HCT116 (cell line): ENCODE data around the gene TGOLN2. TPM values are rescaled to one million over a fixed set of nuclear protein-coding genes. Genes with fewer than 3 reads are reported as not detected.

Experiments used
- ATAC-seq: fragments of 200-7000 bp; cut with Tn5 transposase; 2 replicates; pipeline ENCODE4 v1.9.1; 2020; ENCODE audit warnings: mild to moderate bottlenecking, moderate library complexity
- BruUV-seq: library from RNA; stranded (reverse); fragments of 400-500 nt; replicated peaks from 2 replicates; lab custom pipeline; 2021; lab: Mats Ljungman, UMichigan
- CTCF ChIA-PET: fragments of 300-600 bp; sonication (Branson Sonifier 250); formaldehyde crosslinking; loops from one replicate; lab custom pipeline; 2021; ENCODE audit warnings: antibody characterized with exemption; lab: Charles Lee
- POLR2A ChIA-PET: fragments of 300-600, 350-600 bp; sonication (Branson Sonifier 250); formaldehyde crosslinking; loops from one replicate; lab custom pipeline; 2021; ENCODE audit warnings: antibody characterized with exemption; lab: Charles Lee
- RAD21 ChIA-PET, 2 experiments: fragments of 300-600 bp; sonication (Branson Sonifier 250); formaldehyde crosslinking; loops; one replicate each; lab custom pipeline; 2023; ENCODE audit warnings: low total read pairs in 2 of 2; ENCODE audit not compliant: uncharacterized antibody in 2 of 2, unreplicated experiment in 2 of 2, low non-redundant PET in 1 of 2; lab: Charles Lee
- DNase-seq: peaks from one replicate; pipeline ENCODE4 v3.0.0-alpha.2; 2010; ENCODE audit warnings: low read depth, low spot score
- H2AFZ ChIP-seq: fragments of 200-600 bp; shearing (Covaris generic), sonication (generic); 2 replicates; pipeline ENCODE4 v1.6.1; 2017; ENCODE audit warnings: low read depth, mixed run types, mixed read lengths, antibody characterized with exemption, low read length; ENCODE audit not compliant: poor library complexity, severe bottlenecking
- H3K27ac ChIP-seq: 2 replicates; pipeline ENCODE4 v1.5.1; 2012; ENCODE audit warnings: low read depth, low read length
- H3K27me3 ChIP-seq: fragments of 200-600 bp; sonication (generic); 2 replicates; pipeline ENCODE4 v1.6.1; 2016; ENCODE audit warnings: mixed run types, low read length, mixed read lengths; ENCODE audit not compliant: insufficient read depth
- H3K36me3 ChIP-seq, 2 experiments: fragments of 200-500 bp in 1 of 2; fragments of 200-600 bp in 1 of 2; sonication (Bioruptor generic) in 1 of 2; sonication (generic) in 1 of 2; 2 replicates each; pipeline versions ENCODE4 v1.5.1 to v1.6.1; 2014 to 2016; ENCODE audit warnings: low read length in 2 of 2, inconsistent platforms in 1 of 2, mixed read lengths in 1 of 2, mixed run types in 1 of 2; ENCODE audit not compliant: insufficient read depth in 2 of 2, control insufficient read depth in 1 of 2
- H3K4me1 ChIP-seq, 2 experiments: fragments of 200-600 bp in 1 of 2; sonication (generic) in 1 of 2; 2 replicates each; pipeline versions ENCODE4 v1.5.1 to v1.6.1; 2012 to 2017; ENCODE audit warnings: low read length in 2 of 2, inconsistent platforms in 1 of 2, mild to moderate bottlenecking in 1 of 2, mixed read lengths in 1 of 2, mixed run types in 1 of 2, moderate library complexity in 1 of 2; ENCODE audit not compliant: insufficient read depth in 2 of 2, control insufficient read depth in 1 of 2
- H3K4me2 ChIP-seq: fragments of 200-600 bp; sonication (generic); 2 replicates; pipeline ENCODE4 v1.6.1; 2017; ENCODE audit warnings: mixed run types, low read length, mixed read lengths
- H3K4me3 ChIP-seq, 2 experiments: fragments of 200-600 bp in 1 of 2; sonication (generic) in 1 of 2; replicated peaks in 1 of 2; 2 replicates each; pipeline ENCODE4 v1.5.1; 2011 to 2016; ENCODE audit warnings: low read length in 2 of 2, control low read depth in 1 of 2, low read depth in 1 of 2, mild to moderate bottlenecking in 1 of 2, mixed read lengths in 1 of 2, mixed run types in 1 of 2
- H3K79me2 ChIP-seq: fragments of 200-600 bp; sonication (generic); 2 replicates; pipeline ENCODE4 v1.6.1; 2017; ENCODE audit warnings: mild to moderate bottlenecking, mixed run types, low read length, moderate library complexity, mixed read lengths; ENCODE audit not compliant: insufficient read depth
- H3K9ac ChIP-seq: fragments of 200-600 bp; sonication (generic); 2 replicates; pipeline ENCODE4 v1.6.1; 2016; ENCODE audit warnings: low read length, mixed read lengths
- H3K9me2 ChIP-seq: fragments of 200-600 bp; sonication (generic), shearing (Covaris generic); 2 replicates; pipeline ENCODE4 v1.6.1; 2017; ENCODE audit warnings: mixed run types, mild to moderate bottlenecking, moderate library complexity; ENCODE audit not compliant: insufficient read depth
- H3K9me3 ChIP-seq, 2 experiments: fragments of 200-500 bp in 1 of 2; fragments of 200-600 bp in 1 of 2; sonication (Bioruptor generic) in 1 of 2; sonication (generic) in 1 of 2; 2 replicates each; pipeline ENCODE4 v1.6.1; 2014 to 2017; ENCODE audit warnings: low read length in 2 of 2, mixed read lengths in 2 of 2, inconsistent platforms in 1 of 2, low read depth in 1 of 2, mild to moderate bottlenecking in 1 of 2, mixed run types in 1 of 2, moderate library complexity in 1 of 2; ENCODE audit not compliant: control insufficient read depth in 1 of 2, insufficient read depth in 1 of 2
- H4K20me1 ChIP-seq: fragments of 200-600 bp; sonication (generic), shearing (Covaris generic); 2 replicates; pipeline ENCODE4 v1.6.1; 2017; ENCODE audit warnings: mixed run types, mild to moderate bottlenecking, moderate library complexity; ENCODE audit not compliant: insufficient read depth
- ATF3 ChIP-seq: IDR thresholded peaks from 2 replicates; pipeline ENCODE4 v1.6.1; 2012
- CBX3 ChIP-seq: IDR thresholded peaks from 2 replicates; pipeline ENCODE4 v1.6.1; 2012; ENCODE audit warnings: low read depth
- CEBPB ChIP-seq: IDR thresholded peaks from 2 replicates; pipeline ENCODE4 v1.6.1; 2012; ENCODE audit warnings: low read depth
- CTCF ChIP-seq, 3 experiments: fragments of 200-600 bp in 1 of 3; sonication (generic) in 1 of 3; IDR thresholded peaks in 2 of 3; conservative IDR thresholded peaks in 1 of 3; 2 replicates each; pipeline ENCODE4 v1.5.1; 2012 to 2017; ENCODE audit warnings: low read depth in 2 of 3, low read length in 2 of 3, antibody characterized with exemption in 1 of 3, borderline replicate concordance in 1 of 3, control low read depth in 1 of 3, mild to moderate bottlenecking in 1 of 3, mixed read lengths in 1 of 3, mixed run types in 1 of 3, moderate library complexity in 1 of 3; ENCODE audit not compliant: insufficient read depth in 1 of 3
- ELF1 ChIP-seq: IDR thresholded peaks from 2 replicates; pipeline ENCODE4 v1.6.1; 2012; ENCODE audit warnings: low read depth, borderline replicate concordance
- EZH2 ChIP-seq: fragments of 200-600 bp; sonication (generic); IDR thresholded peaks from 2 replicates; pipeline ENCODE4 v1.6.1; 2017; ENCODE audit warnings: antibody characterized with exemption, mixed run types
- EZH2phosphoT487 ChIP-seq: fragments of 200-600 bp; IDR thresholded peaks from 2 replicates; pipeline ENCODE4 v1.6.1; 2018; ENCODE audit warnings: antibody characterized with exemption, borderline replicate concordance
- FOSL1 ChIP-seq: IDR thresholded peaks from 2 replicates; pipeline ENCODE4 v1.6.1; 2012; ENCODE audit warnings: low read depth
- JUND ChIP-seq: IDR thresholded peaks from 2 replicates; pipeline ENCODE4 v1.6.1; 2012
- MAX ChIP-seq: IDR thresholded peaks from 2 replicates; pipeline ENCODE4 v1.6.1; 2012
- POLR2A ChIP-seq: IDR thresholded peaks from 2 replicates; pipeline ENCODE4 v1.7.0; 2011; ENCODE audit warnings: borderline replicate concordance; ENCODE audit not compliant: insufficient read depth, insufficient read length; ENCODE audit errors: extremely low read depth
- POLR2AphosphoS5 ChIP-seq: IDR thresholded peaks from 2 replicates; pipeline ENCODE4 v1.6.1; 2011; ENCODE audit warnings: mild to moderate bottlenecking, low read depth, low read length, moderate library complexity
- RAD21 ChIP-seq: IDR thresholded peaks from 2 replicates; pipeline ENCODE4 v1.6.1; 2012; ENCODE audit warnings: low read depth, mild to moderate bottlenecking
- REST ChIP-seq: IDR thresholded peaks from 2 replicates; pipeline ENCODE4 v1.6.1; 2012; ENCODE audit warnings: low read depth
- SRF ChIP-seq: IDR thresholded peaks from 2 replicates; pipeline ENCODE4 v1.6.1; 2012; ENCODE audit warnings: low read depth
- YY1 ChIP-seq: IDR thresholded peaks from 2 replicates; pipeline ENCODE4 v1.6.1; 2011; ENCODE audit warnings: low read length, low read depth, moderate library complexity, mild to moderate bottlenecking; ENCODE audit not compliant: insufficient replicate concordance; ENCODE audit errors: extremely low read depth
- ZBTB33 ChIP-seq: IDR thresholded peaks from 2 replicates; pipeline ENCODE4 v1.6.1; 2011; ENCODE audit warnings: mild to moderate bottlenecking, low read length, moderate library complexity; ENCODE audit not compliant: insufficient replicate concordance; ENCODE audit errors: extremely low read depth
- ZFX ChIP-seq: fragments of 450-650 bp; IDR thresholded peaks from 2 replicates; pipeline ENCODE4 v1.6.1; 2017
- ZNF274 ChIP-seq: fragments of 200-500 bp; sonication (Bioruptor generic); IDR thresholded peaks from 2 replicates; pipeline ENCODE4 v1.6.1; 2014; ENCODE audit warnings: mild to moderate bottlenecking, low read depth, low read length, inconsistent platforms
- intact Hi-C: fragments of 100-400 bp; cut with micrococcal nuclease; formaldehyde crosslinking; loops from 2 replicates; pipeline ENCODE4 v1.10.0; 2022
- total RNA-seq: library from RNA; stranded (reverse); gene quantifications from one replicate; pipeline ENCODE4 v1.2.1, GENCODE V29; 2021; ENCODE audit not compliant: unreplicated experiment

TGOLN2 gene
- total RNA-seq, 1 experiment from 2014 or later = 43.2 TPM

- peaks cover 60% of the 10 kb centered on the region for H3K79me2 ChIP-seq
- ATAC-seq (no peak), DNase-seq (no peak)
- ChIA-PET POLR2A (interaction anchor here (1.1 to 1.5 kb wide), 2 partner anchors 9 to 53 kb away, joined by 3 read pairs; no protein-coding TSS in a partner anchor), RAD21 (no interaction called here), CTCF (interaction anchor here (0.6 to 1.9 kb wide), 3 partner anchors 17 to 19 kb away, joined by 3 to 7 read pairs (median 3); no protein-coding TSS in a partner anchor)
- TF ChIP-seq SRF (no peak), POLR2A (no peak), POLR2AphosphoS5 (no peak), RAD21 (no peak), ELF1 (no peak), REST (no peak), ZFX (no peak), CTCF (IDR thresholded peaks at IDR 0.05 in 2 of 3, conservative IDR thresholded peaks at IDR 0.05 in 1 of 3; ENCODE audit: borderline replicate concordance in 1 of 3, insufficient read depth in 1 of 3, low read depth in 2 of 3, low read length in 2 of 3) (no peak), EZH2 (no peak), MAX (no peak), EZH2phosphoT487 (no peak), ZNF274 (no peak), ZBTB33 (no peak), YY1 (no peak), FOSL1 (no peak), CBX3 (no peak), JUND (no peak), CEBPB (no peak), ATF3 (no peak)
- BruUV-seq = no TSS peak
- H4K20me1 ChIP-seq = no peaks in the 10 kb centered on the region
- H3K36me3 ChIP-seq = peaks cover 45 to 55% of the 10 kb centered on the region in 2 experiments
- H3K27ac ChIP-seq = no peak overlapping the region
- no peaks in the 10 kb centered on the region for H3K4me1 ChIP-seq
- intact Hi-C loops = loop anchor here (10.0 kb wide), 1 partner anchor 235 kb away; no protein-coding TSS in a partner anchor
- no peak overlapping the region for H3K9ac ChIP-seq
- no peaks in the 10 kb centered on the region for H3K27me3 ChIP-seq
- no peaks in the 10 kb centered on the region for H3K9me3 ChIP-seq
- H3K4me2 ChIP-seq = no peak overlapping the region
- H2AFZ ChIP-seq = no peak overlapping the region
- no peaks in the 10 kb centered on the region for H3K9me2 ChIP-seq
- H3K4me3 ChIP-seq = no peak overlapping the region
Measured at GRCh38 chr2:85319796-85320195, 8.0 kb downstream of the TGOLN2 start.
